ENCODE results near the gene AP5B1. TPM values are rescaled to one million over a fixed set of nuclear protein-coding genes. Genes with fewer than 3 reads are reported as not detected.

AP5B1 gene
- polyA plus RNA-seq, 1 experiment: 2.6 TPM

DNA sequence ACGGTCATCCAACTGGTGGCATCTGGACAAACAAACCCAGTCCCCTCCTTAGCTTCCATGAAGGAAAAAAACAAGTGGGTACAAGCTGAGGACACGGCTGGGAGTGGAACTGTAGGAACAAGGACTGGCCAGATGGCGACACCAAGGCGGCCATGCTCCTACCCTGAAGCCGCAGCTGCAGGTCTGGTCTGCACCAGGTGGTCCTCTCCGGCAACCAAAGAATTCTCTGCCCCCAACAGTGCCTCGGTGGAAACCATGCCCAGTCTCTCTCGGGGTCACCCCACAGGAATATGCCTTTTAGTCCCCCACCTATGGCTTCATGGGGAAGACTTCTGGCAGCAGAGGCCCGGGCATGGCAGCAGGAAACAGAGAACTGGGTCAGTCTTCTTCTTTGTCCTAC is 28.7 kb upstream of the AP5B1 start:
- H3K27me3 ChIP-seq (ENCODE audit: control insufficient read depth, insufficient read depth, low read length): peaks cover 44% of the 10 kb centered on the region
- DNase-seq (ENCODE audit: low read depth, low spot score): no peak
- no peak overlapping the region for H3K27ac ChIP-seq (ENCODE audit: low read depth, low read length)
- H3K4me3 ChIP-seq (ENCODE audit: low read depth, low read length): no peak overlapping the region
- ChIA-PET POLR2A (no interaction called here), CTCF (no interaction called here)
- H3K9me3 ChIP-seq (ENCODE audit: control insufficient read depth, insufficient read depth, low read length): no peaks in the 10 kb centered on the region; the same call in 1 of the 2 replicates
- TF ChIP-seq, protein P1, sequence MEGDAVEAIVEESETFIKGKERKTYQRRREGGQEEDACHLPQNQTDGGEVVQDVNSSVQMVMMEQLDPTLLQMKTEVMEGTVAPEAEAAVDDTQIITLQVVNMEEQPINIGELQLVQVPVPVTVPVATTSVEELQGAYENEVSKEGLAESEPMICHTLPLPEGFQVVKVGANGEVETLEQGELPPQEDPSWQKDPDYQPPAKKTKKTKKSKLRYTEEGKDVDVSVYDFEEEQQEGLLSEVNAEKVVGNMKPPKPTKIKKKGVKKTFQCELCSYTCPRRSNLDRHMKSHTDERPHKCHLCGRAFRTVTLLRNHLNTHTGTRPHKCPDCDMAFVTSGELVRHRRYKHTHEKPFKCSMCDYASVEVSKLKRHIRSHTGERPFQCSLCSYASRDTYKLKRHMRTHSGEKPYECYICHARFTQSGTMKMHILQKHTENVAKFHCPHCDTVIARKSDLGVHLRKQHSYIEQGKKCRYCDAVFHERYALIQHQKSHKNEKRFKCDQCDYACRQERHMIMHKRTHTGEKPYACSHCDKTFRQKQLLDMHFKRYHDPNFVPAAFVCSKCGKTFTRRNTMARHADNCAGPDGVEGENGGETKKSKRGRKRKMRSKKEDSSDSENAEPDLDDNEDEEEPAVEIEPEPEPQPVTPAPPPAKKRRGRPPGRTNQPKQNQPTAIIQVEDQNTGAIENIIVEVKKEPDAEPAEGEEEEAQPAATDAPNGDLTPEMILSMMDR (IDR thresholded peaks at IDR 0.05; ENCODE audit: low read depth, low read length): no peak

DNA sequence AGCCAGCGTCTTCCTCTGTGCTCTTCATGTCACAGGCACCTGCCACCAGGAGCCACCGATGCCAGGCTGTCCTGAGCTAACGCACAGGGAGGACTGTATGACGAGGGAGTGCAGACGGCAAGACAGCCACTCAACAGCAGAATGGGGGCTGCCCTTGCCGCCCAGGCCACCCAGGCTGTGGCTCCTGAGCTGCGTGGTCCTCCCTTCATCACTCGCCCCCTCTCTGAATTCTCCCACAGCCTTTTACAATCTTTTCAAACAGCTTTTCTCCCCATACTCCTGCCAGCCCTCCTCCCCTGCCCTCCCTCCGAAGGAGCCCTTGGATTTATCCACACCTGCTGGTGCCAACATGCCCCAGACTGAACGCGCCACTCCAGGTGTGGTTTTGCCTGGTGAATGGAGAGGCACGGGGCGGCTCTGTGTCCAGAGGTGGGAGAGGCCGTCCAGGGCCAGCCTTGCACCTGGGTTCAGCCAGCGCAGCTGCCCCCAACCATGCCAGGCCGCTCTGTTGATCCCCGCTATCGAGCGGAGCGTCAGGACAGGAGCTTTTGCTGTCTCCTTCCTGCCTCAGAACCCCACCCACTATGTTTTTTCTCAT is 28.1 kb upstream of the AP5B1 start:
- Histone ChIP-seq H3K27me3 (ENCODE audit: control insufficient read depth, insufficient read depth, low read length) (peaks cover 47% of the 10 kb centered on the region), H3K4me3 (ENCODE audit: low read depth, low read length) (no peak overlapping the region), H3K27ac (ENCODE audit: low read depth, low read length) (no peak overlapping the region), H3K9me3 (ENCODE audit: control insufficient read depth, insufficient read depth, low read length) (no peaks in the 10 kb centered on the region; the same call in 1 of the 2 replicates)
- TF ChIP-seq, protein P1 (IDR thresholded peaks at IDR 0.05; ENCODE audit: low read depth, low read length): no peak
- no peak for DNase-seq (ENCODE audit: low read depth, low spot score)
- CTCF ChIA-PET: interaction anchor here (0.8 kb wide), 1 partner anchor 10 kb away, joined by 3 read pairs; no protein-coding TSS in a partner anchor
- POLR2A ChIA-PET: no interaction called here

DNA sequence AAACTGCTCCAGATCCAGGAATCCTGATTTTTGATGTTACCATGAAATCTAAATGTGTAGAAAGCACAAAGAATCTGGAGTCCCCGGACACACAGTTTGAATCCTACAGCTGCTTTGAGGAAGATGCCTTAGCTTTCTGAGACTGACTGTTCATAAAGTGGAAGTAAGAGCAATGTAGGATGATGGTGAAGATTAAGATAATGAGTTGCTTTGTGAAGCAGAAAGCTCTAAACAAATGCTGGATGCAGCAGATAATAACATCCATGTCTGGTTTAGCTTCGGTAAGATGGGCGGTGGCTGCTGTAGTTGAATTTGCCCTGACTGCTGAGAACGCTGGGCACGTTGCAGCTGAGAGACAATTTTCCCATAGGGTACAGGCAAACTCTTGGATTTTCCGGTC is 26.2 kb upstream of the AP5B1 start:
- POLR2A ChIA-PET: interaction anchor here (0.7 kb wide), 1 partner anchor 111 kb away, joined by 8 read pairs; no protein-coding TSS in a partner anchor
- Histone ChIP-seq H3K9me3 (ENCODE audit: control insufficient read depth, insufficient read depth, low read length) (no peaks in the 10 kb centered on the region; the same call in 1 of the 2 replicates), H3K4me3 (ENCODE audit: low read depth, low read length) (no peak overlapping the region), H3K27ac (ENCODE audit: low read depth, low read length) (no peak overlapping the region), H3K27me3 (ENCODE audit: control insufficient read depth, insufficient read depth, low read length) (peaks cover 48% of the 10 kb centered on the region)
- no peak for DNase-seq (ENCODE audit: low read depth, low spot score)
- TF ChIP-seq, protein P1 (IDR thresholded peaks at IDR 0.05; ENCODE audit: low read depth, low read length): no peak
- CTCF ChIA-PET: interaction anchor here (0.5 to 1.7 kb wide), 3 partner anchors 11 to 80 kb away, joined by 3 to 5 read pairs (median 3); no protein-coding TSS in a partner anchor

DNA sequence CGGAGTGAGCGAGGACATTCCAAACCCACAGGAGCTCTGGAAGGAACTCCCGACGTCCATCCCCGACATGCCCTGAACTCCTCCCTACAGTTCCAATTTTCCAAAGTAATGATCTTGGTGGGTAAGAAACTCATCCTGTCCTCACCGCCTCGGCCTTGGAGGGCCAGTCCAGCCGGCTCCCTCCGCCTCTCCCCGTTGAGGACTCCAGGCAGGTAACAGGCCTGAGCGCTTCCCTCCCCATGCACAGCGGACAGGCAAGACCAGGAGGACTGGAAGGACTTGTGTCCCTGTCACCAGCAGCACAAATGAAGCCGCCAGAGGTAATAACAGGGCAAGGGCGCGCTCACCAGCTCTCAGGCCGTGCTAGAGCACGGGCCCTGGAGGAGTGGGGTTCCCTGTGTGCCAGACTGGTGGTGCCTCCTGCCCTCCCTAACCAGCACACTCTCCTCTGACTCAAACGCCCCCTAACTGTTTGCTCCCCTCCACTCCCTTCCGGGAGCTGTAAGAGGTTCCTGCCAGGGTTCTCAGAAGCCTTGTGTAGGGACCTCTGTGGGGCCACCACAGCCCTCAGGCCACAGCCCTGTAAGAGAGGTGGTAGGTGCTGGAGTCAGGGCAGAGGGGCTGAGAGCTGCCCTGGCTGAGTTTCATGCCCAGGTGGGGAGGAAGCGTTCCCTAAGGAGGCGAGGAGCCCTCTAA is 23.2 kb upstream of the AP5B1 start:
- no peak overlapping the region for H3K4me3 ChIP-seq (ENCODE audit: low read depth, low read length)
- POLR2A ChIA-PET: no interaction called here

More for the DNA sequence above, 23.2 kb upstream of the AP5B1 start:
- no peak for DNase-seq (ENCODE audit: low read depth, low spot score)
- Histone ChIP-seq H3K9me3 (ENCODE audit: control insufficient read depth, insufficient read depth, low read length) (no peaks in the 10 kb centered on the region), H3K27me3 (ENCODE audit: control insufficient read depth, insufficient read depth, low read length) (peaks cover 45% of the 10 kb centered on the region), H3K27ac (ENCODE audit: low read depth, low read length) (no peak overlapping the region)
- TF ChIP-seq, protein P1 (IDR thresholded peaks at IDR 0.05; ENCODE audit: low read depth, low read length): no peak
- CTCF ChIA-PET: no interaction called here

Measured in AG04450 (cell line).